CD4-positive, CD25-positive, alpha-beta regulatory T cell (primary cell): ENCODE data around the gene CCL11. TPM values are rescaled to one million over a fixed set of nuclear protein-coding genes. Genes with fewer than 3 reads are reported as not detected.

Source experiments
- ATAC-seq, 2 donors: fragments of 150-1000 bp; cut with Tn5 transposase; one replicate each; pipeline ENCODE4 v1.10.0; 2021; ENCODE audit warnings: low read depth in 2 of 2, moderate number of reproducible peaks in 2 of 2, moderate library complexity in 1 of 2
- DNase-seq, 3 donors: peaks; one replicate each; pipeline versions ENCODE4 v3.0.0 to v3.0.0-alpha.2; 2012 to 2022; ENCODE audit warnings: mixed read lengths in 1 of 3
- H3K27ac ChIP-seq: one replicate; pipeline ENCODE4 v1.7.0; 2013; ENCODE audit warnings: mild to moderate bottlenecking, low read length; ENCODE audit not compliant: insufficient read depth, poor library complexity, severe bottlenecking
- H3K27me3 ChIP-seq: one replicate; pipeline ENCODE4 v1.7.0; 2013; ENCODE audit warnings: low read length; ENCODE audit not compliant: control insufficient read depth, insufficient read depth
- H3K36me3 ChIP-seq: one replicate; pipeline ENCODE4 v1.7.0; 2013; ENCODE audit warnings: mild to moderate bottlenecking, low read length, moderate library complexity; ENCODE audit not compliant: control insufficient read depth, insufficient read depth
- H3K4me1 ChIP-seq: 2 replicates; pipeline ENCODE4 v1.7.0; 2013; ENCODE audit warnings: mild to moderate bottlenecking, low read length; ENCODE audit not compliant: insufficient read depth, control insufficient read depth, poor library complexity, severe bottlenecking
- H3K4me3 ChIP-seq: one replicate; pipeline ENCODE4 v1.7.0; 2013; ENCODE audit warnings: low read depth, mild to moderate bottlenecking, low read length, moderate library complexity
- H3K9me3 ChIP-seq, 2 experiments: 1 replicate in 1 of 2; 2 replicates in 1 of 2; pipeline ENCODE4 v1.7.0; 2013; ENCODE audit warnings: low read length in 2 of 2, mild to moderate bottlenecking in 1 of 2, moderate library complexity in 1 of 2; ENCODE audit not compliant: control insufficient read depth in 2 of 2
- H3K27ac Mint-ChIP-seq, 3 donors: one replicate each; pipeline ENCODE4 v1.8.0; 2020 to 2022; ENCODE audit warnings: mild to moderate bottlenecking in 3 of 3, mixed read lengths in 3 of 3, moderate library complexity in 2 of 3
- H3K27me3 Mint-ChIP-seq: one replicate; pipeline ENCODE4 v1.8.0; 2022; ENCODE audit warnings: mild to moderate bottlenecking, mixed read lengths
- H3K36me3 Mint-ChIP-seq: one replicate; pipeline ENCODE4 v1.8.0; 2020; ENCODE audit warnings: mixed read lengths
- H3K4me1 Mint-ChIP-seq, 4 donors: one replicate each; pipeline ENCODE4 v1.8.0; 2020 to 2022; ENCODE audit warnings: mixed read lengths in 4 of 4, mild to moderate bottlenecking in 1 of 4
- H3K4me3 Mint-ChIP-seq, 4 donors: one replicate each; pipeline ENCODE4 v1.8.0; 2020 to 2022; ENCODE audit warnings: mild to moderate bottlenecking in 4 of 4, mixed read lengths in 4 of 4, moderate library complexity in 3 of 4
- H3K9me3 Mint-ChIP-seq, 7 donors: one replicate each; pipeline ENCODE4 v1.8.0; 2020 to 2022; ENCODE audit warnings: mixed read lengths in 7 of 7, mild to moderate bottlenecking in 3 of 7, moderate library complexity in 2 of 7
- polyA plus RNA-seq, 4 donors: library from polyadenylated mRNA; unstranded; fragments of 300-500 nt; fragmentation: Illumina TruSeq; gene quantifications; one replicate each; pipeline ENCODE4 v1.2.3, GENCODE V29; 2021
- total RNA-seq: library from RNA; stranded (reverse); gene quantifications from one replicate; pipeline ENCODE4 v1.2.3, GENCODE V29; 2022

The CCL11 gene
- total and polyA plus RNA-seq, 5 donors from 2014 or later = not detected

- H3K36me3 ChIP-seq = no peaks in the 10 kb centered on the region
- H3K4me1 ChIP-seq = no peaks in the 10 kb centered on the region
- H3K36me3 Mint-ChIP-seq = no peaks in the 10 kb centered on the region
- peaks cover 7% of the 10 kb centered on the region for H3K27me3 ChIP-seq
- H3K27ac ChIP-seq = no peak overlapping the region
- ATAC-seq (no peak), DNase-seq (no peak)
- no peak overlapping the region for H3K4me3 Mint-ChIP-seq
- peaks cover 20% of the 10 kb centered on the region for H3K27me3 Mint-ChIP-seq
- no peaks in the 10 kb centered on the region for H3K4me1 Mint-ChIP-seq
- no peaks in the 10 kb centered on the region for H3K9me3 ChIP-seq
- H3K4me3 ChIP-seq = no peak overlapping the region
- H3K27ac Mint-ChIP-seq = no peak overlapping the region
- peaks cover 0 to 4% (median 0%) of the 10 kb centered on the region in 7 donors for H3K9me3 Mint-ChIP-seq
Measured at GRCh38 chr17:34303606-34304005, 18.1 kb downstream of the CCL11 start.

- Histone ChIP-seq H3K4me1 (no peaks in the 10 kb centered on the region), H3K36me3 (no peaks in the 10 kb centered on the region), H3K27me3 (peaks cover 3% of the 10 kb centered on the region), H3K4me3 (no peak overlapping the region), H3K9me3 (no peaks in the 10 kb centered on the region), H3K27ac (no peak overlapping the region)
- Mint-ChIP-seq H3K27me3 (peaks cover 20% of the 10 kb centered on the region), H3K36me3 (no peaks in the 10 kb centered on the region), H3K4me3 (no peak overlapping the region), H3K9me3 (peaks cover 0 to 3% (median 0%) of the 10 kb centered on the region in 7 donors), H3K27ac (no peak overlapping the region), H3K4me1 (no peaks in the 10 kb centered on the region)
- no peak for ATAC-seq
- DNase-seq = no peak
Measured at GRCh38 chr17:34305061-34305460, 19.5 kb downstream of the CCL11 start.

GRCh38 chr17:34305606-34306005 lies 20.1 kb downstream of the CCL11 start:
- no peak overlapping the region for H3K27ac ChIP-seq
- H3K4me3 Mint-ChIP-seq = no peak overlapping the region
- H3K36me3 Mint-ChIP-seq = no peaks in the 10 kb centered on the region
- no peak overlapping the region for H3K4me3 ChIP-seq
- H3K27ac Mint-ChIP-seq = no peak overlapping the region
- peaks cover 0 to 3% (median 0%) of the 10 kb centered on the region in 7 donors for H3K9me3 Mint-ChIP-seq
- ATAC-seq = no peak
- no peaks in the 10 kb centered on the region for H3K4me1 ChIP-seq
- no peaks in the 10 kb centered on the region for H3K27me3 ChIP-seq
- H3K4me1 Mint-ChIP-seq = no peaks in the 10 kb centered on the region
- H3K36me3 ChIP-seq = no peaks in the 10 kb centered on the region
- peaks cover 20% of the 10 kb centered on the region for H3K27me3 Mint-ChIP-seq
- no peaks in the 10 kb centered on the region for H3K9me3 ChIP-seq
- DNase-seq = no peak

- no peaks in the 10 kb centered on the region for H3K36me3 ChIP-seq
- peaks cover 0 to 2% (median 0%) of the 10 kb centered on the region in 7 donors for H3K9me3 Mint-ChIP-seq
- no peak overlapping the region for H3K4me3 ChIP-seq
- no peak overlapping the region for H3K27ac ChIP-seq
- peaks cover 14% of the 10 kb centered on the region for H3K27me3 Mint-ChIP-seq
- H3K27ac Mint-ChIP-seq = no peak overlapping the region
- H3K4me1 Mint-ChIP-seq = no peaks in the 10 kb centered on the region
- no peaks in the 10 kb centered on the region for H3K4me1 ChIP-seq
- peaks cover 2% of the 10 kb centered on the region for H3K27me3 ChIP-seq
- no peaks in the 10 kb centered on the region for H3K9me3 ChIP-seq
- ATAC-seq = no peak
- DNase-seq = no peak
- H3K36me3 Mint-ChIP-seq = no peaks in the 10 kb centered on the region
- H3K4me3 Mint-ChIP-seq = no peak overlapping the region
Measured at GRCh38 chr17:34306466-34306865, 20.9 kb downstream of the CCL11 start.

- Histone ChIP-seq H3K4me3 (no peak overlapping the region), H3K27me3 (peaks cover 4% of the 10 kb centered on the region), H3K9me3 (no peaks in the 10 kb centered on the region), H3K27ac (no peak overlapping the region), H3K4me1 (no peaks in the 10 kb centered on the region), H3K36me3 (no peaks in the 10 kb centered on the region)
- Mint-ChIP-seq H3K27ac (no peak overlapping the region), H3K27me3 (peaks cover 9% of the 10 kb centered on the region), H3K4me1 (no peaks in the 10 kb centered on the region), H3K9me3 (peaks cover 0 to 2% (median 0%) of the 10 kb centered on the region in 7 donors), H3K4me3 (no peak overlapping the region), H3K36me3 (no peaks in the 10 kb centered on the region)
- ATAC-seq = no peak
- DNase-seq = no peak
Measured at GRCh38 chr17:34307110-34307509, 21.6 kb downstream of the CCL11 start.

- ATAC-seq = no peak
- peaks cover 0 to 2% (median 0%) of the 10 kb centered on the region in 7 donors for H3K9me3 Mint-ChIP-seq
- no peaks in the 10 kb centered on the region for H3K4me1 Mint-ChIP-seq
- Histone ChIP-seq H3K4me1 (no peaks in the 10 kb centered on the region), H3K9me3 (no peaks in the 10 kb centered on the region), H3K27me3 (peaks cover 7% of the 10 kb centered on the region), H3K27ac (no peak overlapping the region), H3K36me3 (no peaks in the 10 kb centered on the region), H3K4me3 (no peak overlapping the region)
- H3K36me3 Mint-ChIP-seq = no peaks in the 10 kb centered on the region
- peaks cover 9% of the 10 kb centered on the region for H3K27me3 Mint-ChIP-seq
- H3K27ac Mint-ChIP-seq = no peak overlapping the region
- no peak for DNase-seq
- H3K4me3 Mint-ChIP-seq = no peak overlapping the region
Measured at GRCh38 chr17:34308371-34308770, 22.8 kb downstream of the CCL11 start.

- no peak for DNase-seq
Measured at GRCh38 chr17:34311291-34311690, 25.7 kb downstream of the CCL11 start.

GRCh38 chr17:34312080-34312479 lies 26.5 kb downstream of the CCL11 start:
- no peak overlapping the region for H3K4me3 Mint-ChIP-seq
- H3K4me1 ChIP-seq = no peaks in the 10 kb centered on the region
- peaks cover 20% of the 10 kb centered on the region for H3K27me3 Mint-ChIP-seq
- no peaks in the 10 kb centered on the region for H3K9me3 ChIP-seq
- ATAC-seq = no peak
- no peak overlapping the region for H3K27ac ChIP-seq
- peaks cover 0 to 2% (median 0%) of the 10 kb centered on the region in 7 donors for H3K9me3 Mint-ChIP-seq
- H3K4me3 ChIP-seq = no peak overlapping the region
- no peaks in the 10 kb centered on the region for H3K36me3 Mint-ChIP-seq
- no peaks in the 10 kb centered on the region for H3K36me3 ChIP-seq
- no peak for DNase-seq
- H3K4me1 Mint-ChIP-seq = no peaks in the 10 kb centered on the region
- peaks cover 13% of the 10 kb centered on the region for H3K27me3 ChIP-seq
- H3K27ac Mint-ChIP-seq = no peak overlapping the region

More at GRCh38 chr17:34311291-34311690, 25.7 kb downstream of the CCL11 start:
- Mint-ChIP-seq H3K27ac (no peak overlapping the region), H3K4me1 (no peaks in the 10 kb centered on the region), H3K36me3 (no peaks in the 10 kb centered on the region), H3K27me3 (peaks cover 15% of the 10 kb centered on the region), H3K4me3 (no peak overlapping the region), H3K9me3 (peaks cover 0 to 2% (median 0%) of the 10 kb centered on the region in 7 donors)
- Histone ChIP-seq H3K27me3 (peaks cover 13% of the 10 kb centered on the region), H3K4me1 (no peaks in the 10 kb centered on the region), H3K9me3 (no peaks in the 10 kb centered on the region), H3K36me3 (no peaks in the 10 kb centered on the region), H3K27ac (no peak overlapping the region), H3K4me3 (no peak overlapping the region)
- no peak for ATAC-seq
